GM23248 (cell line): ENCODE measurements around the gene NDUFA11.

Source experiments
- EZH2 ChIP-seq: fragments of 200-600 bp; sonication (generic); IDR thresholded peaks from 2 replicates; pipeline ENCODE4 v1.6.1; 2018; ENCODE audit warnings: antibody characterized with exemption, mild to moderate bottlenecking; ENCODE audit not compliant: insufficient read depth, poor library complexity, severe bottlenecking
- EZH2phosphoT487 ChIP-seq: fragments of 200-600 bp; sonication (generic); IDR thresholded peaks from 2 replicates; pipeline ENCODE4 v1.6.1; 2018; ENCODE audit warnings: antibody characterized with exemption, moderate library complexity, mild to moderate bottlenecking, low read depth; ENCODE audit not compliant: insufficient read depth

DNA sequence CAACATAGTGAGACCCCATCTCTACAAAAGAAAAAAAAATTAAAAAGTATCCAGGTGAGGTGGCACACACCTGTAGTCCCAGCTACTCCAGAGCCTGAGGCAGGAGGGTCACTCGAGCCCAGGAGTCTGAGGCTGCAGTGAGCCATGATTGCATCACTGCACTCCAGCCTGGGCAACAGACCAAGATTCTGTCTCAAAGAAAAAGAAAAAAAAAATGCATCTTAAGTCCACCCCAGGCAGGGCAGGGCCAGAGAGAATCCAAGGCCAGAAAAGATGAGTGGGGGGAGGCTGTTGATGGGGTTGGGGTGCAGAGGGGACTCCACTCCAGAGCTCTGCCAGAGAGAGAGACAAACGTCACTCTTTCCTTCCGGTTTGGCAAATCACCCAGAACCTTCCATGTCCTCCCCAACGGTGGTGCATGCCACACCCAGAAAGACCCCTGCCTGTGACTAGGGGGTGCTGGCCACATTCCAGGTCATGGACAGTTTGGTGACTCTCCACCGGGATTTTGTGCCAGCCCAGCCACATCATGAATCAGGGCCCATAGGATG is 52.8 kb downstream of the NDUFA11 start:
- no peak for TF ChIP-seq EZH2
- no peak for TF ChIP-seq EZH2phosphoT487
